ENCODE measurements around the gene TSEN34. TPM values are rescaled to one million over a fixed set of nuclear protein-coding genes. Genes with fewer than 3 reads are reported as not detected.
A peak's percentile ranks its signal among the peaks of the same experiment; 100 is the strongest.

Gene TSEN34
- total RNA-seq, 2 experiments from 2014 or later: 10.9 to 13.6 TPM

DNA sequence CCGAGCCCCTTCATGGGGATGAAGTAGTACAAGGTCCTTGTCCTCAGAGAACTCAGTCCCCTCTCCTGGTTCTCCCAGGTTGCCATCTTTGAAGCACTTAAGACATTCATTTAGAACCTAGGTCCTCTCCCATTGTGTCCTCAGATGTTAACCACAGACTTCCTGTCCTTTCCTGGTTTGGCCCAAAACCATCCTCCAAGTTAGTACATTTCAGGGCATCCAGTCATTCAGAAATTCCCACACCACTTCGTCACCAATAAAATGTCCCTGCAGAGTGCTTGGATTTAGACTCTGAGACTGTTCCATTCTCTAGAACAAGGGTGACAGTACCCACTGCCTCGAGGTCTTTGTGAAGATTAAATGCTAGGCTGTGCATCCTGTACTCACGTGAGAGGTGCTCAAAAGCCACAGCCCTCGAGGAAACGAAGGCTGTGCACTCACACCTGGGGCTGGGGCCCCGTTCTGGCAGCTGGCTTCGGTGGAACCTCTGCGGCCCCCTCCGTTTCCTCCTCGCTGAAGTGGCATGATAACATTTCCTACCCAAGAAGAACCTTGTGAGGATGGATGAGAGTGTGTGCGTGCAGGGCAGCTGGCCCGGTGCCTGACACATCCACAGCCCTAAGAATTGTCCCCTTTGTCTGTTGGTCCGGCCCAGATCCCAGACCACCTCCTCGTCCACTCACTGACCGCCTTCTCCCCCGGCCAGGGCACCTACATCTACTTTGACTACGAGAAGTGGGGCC lies 36.3 kb upstream of the TSEN34 start:
- ChIA-PET POLR2A (interaction anchor here (7.6 kb wide), 1 partner anchor 17 kb away, joined by 66 read pairs; the partner anchor contains the start of gene CNOT3), CTCF (no interaction called here)
- Mint-ChIP-seq H3K9me3 (no peaks in the 10 kb centered on the region), H3K27me3 (no peaks in the 10 kb centered on the region), H3K27ac (peak overlapping the region; percentile 87), H3K4me1 (peaks cover 41% of the 10 kb centered on the region), H3K4me3 (no peak overlapping the region), H3K36me3 (ENCODE audit: low read depth) (peaks cover 63% of the 10 kb centered on the region)
- peak; percentile 61 for DNase-seq

GRCh38 chr19:54155694-54156093 lies 35.4 kb upstream of the TSEN34 start:
- Mint-ChIP-seq H3K27me3 (no peaks in the 10 kb centered on the region), H3K36me3 (ENCODE audit: low read depth) (peaks cover 58% of the 10 kb centered on the region), H3K4me1 (peaks cover 49% of the 10 kb centered on the region), H3K4me3 (no peak overlapping the region), H3K27ac (peak overlapping the region; percentile 56), H3K9me3 (no peaks in the 10 kb centered on the region)
- ChIA-PET POLR2A (interaction anchor here (1.1 to 7.6 kb wide), 2 partner anchors 18 to 35 kb away, joined by 3 to 66 read pairs; partner anchors contain the start of genes CNOT3 and TSEN34), CTCF (interaction anchor here (0.7 kb wide), 1 partner anchor 32 kb away, joined by 3 read pairs; no protein-coding TSS in a partner anchor)
- no peak for DNase-seq

DNA sequence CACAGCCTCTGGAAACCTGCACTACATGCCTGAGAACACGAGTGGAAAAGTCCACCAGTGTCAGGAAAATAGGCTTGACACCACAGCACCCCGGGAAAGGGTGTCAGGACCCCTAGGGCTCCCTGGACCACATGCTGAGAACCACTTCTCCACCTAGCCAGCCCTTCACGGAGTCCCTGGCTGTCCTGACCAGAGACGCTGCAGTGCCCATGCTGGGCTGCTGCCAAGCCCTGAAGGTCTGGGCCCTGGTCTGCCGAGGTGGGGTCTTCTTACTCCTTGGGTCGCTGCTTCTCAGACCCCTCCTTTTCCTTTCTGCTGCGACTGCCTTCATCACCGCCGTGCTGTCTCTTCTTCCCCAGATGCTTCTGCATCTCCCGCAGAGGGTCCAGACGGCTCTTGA lies 34.6 kb upstream of the TSEN34 start:
- no peak for DNase-seq
- Mint-ChIP-seq H3K27me3 (no peaks in the 10 kb centered on the region), H3K36me3 (ENCODE audit: low read depth) (peaks cover 52% of the 10 kb centered on the region), H3K4me3 (no peak overlapping the region), H3K27ac (no peak overlapping the region), H3K4me1 (peaks cover 55% of the 10 kb centered on the region), H3K9me3 (no peaks in the 10 kb centered on the region)
- ChIA-PET CTCF (interaction anchor here (0.7 kb wide), 1 partner anchor 31 kb away, joined by 3 read pairs; no protein-coding TSS in a partner anchor), POLR2A (interaction anchor here (1.1 to 7.6 kb wide), 3 partner anchors 19 to 41 kb away, joined by 3 to 66 read pairs (median 5); partner anchors contain the start of genes CNOT3, PRPF31, TFPT and TSEN34)

GRCh38 chr19:54156953-54157352 lies 34.2 kb upstream of the TSEN34 start:
- no peaks in the 10 kb centered on the region for H3K9me3 Mint-ChIP-seq
- H3K4me3 Mint-ChIP-seq: peak overlapping the region; percentile 10
- no peak for DNase-seq
- H3K4me1 Mint-ChIP-seq: peaks cover 58% of the 10 kb centered on the region
- POLR2A ChIA-PET: interaction anchor here (1.6 to 7.6 kb wide), 2 partner anchors 19 to 42 kb away, joined by 5 to 66 read pairs; partner anchors contain the start of genes CNOT3, PRPF31 and TFPT
- H3K27me3 Mint-ChIP-seq: no peaks in the 10 kb centered on the region
- H3K36me3 Mint-ChIP-seq (ENCODE audit: low read depth): peaks cover 48% of the 10 kb centered on the region
- peak overlapping the region; percentile 19 for H3K27ac Mint-ChIP-seq
- CTCF ChIA-PET: no interaction called here

GRCh38 chr19:54158812-54159351 lies 32.2 kb upstream of the TSEN34 start:
- ChIA-PET POLR2A (interaction anchor here (0.9 to 7.6 kb wide), 17 partner anchors 9 to 289 kb away, joined by 3 to 66 read pairs (median 5); partner anchors contain the start of genes CNOT3, MBOAT7, RPS9 and TMC4), CTCF (interaction anchor here (0.7 to 3.2 kb wide), 4 partner anchors 22 to 107 kb away, joined by 3 to 24 read pairs (median 16); partner anchors contain the start of genes CNOT3 and MBOAT7)
- H3K27me3 Mint-ChIP-seq: peaks cover 1% of the 10 kb centered on the region
- H3K4me1 Mint-ChIP-seq: peaks cover 69% of the 10 kb centered on the region
- peaks cover 38% of the 10 kb centered on the region for H3K36me3 Mint-ChIP-seq (ENCODE audit: low read depth)
- peak; percentile 34 for DNase-seq
- H3K27ac Mint-ChIP-seq: peak overlapping the region; percentile 98
- peak overlapping the region; percentile 94 for H3K4me3 Mint-ChIP-seq
- H3K9me3 Mint-ChIP-seq: no peaks in the 10 kb centered on the region

GRCh38 chr19:54159352-54160181 lies 31.5 kb upstream of the TSEN34 start, which contains the start of gene LENG1:
Gene LENG1, minus strand, starts transcription at chr19:54159721. Its CDS starts 26 bp downstream, at chr19:54159695.
- peak; percentile 100 for DNase-seq
- ChIA-PET CTCF (interaction anchor here (0.7 to 3.2 kb wide), 6 partner anchors 10 to 106 kb away, joined by 3 to 24 read pairs (median 8); partner anchors contain the start of genes CNOT3 and MBOAT7), POLR2A (interaction anchor here (0.9 to 7.6 kb wide), 17 partner anchors 10 to 288 kb away, joined by 3 to 66 read pairs (median 5); partner anchors contain the start of genes CNOT3, MBOAT7, RPS9 and TMC4)
- Mint-ChIP-seq H3K4me3 (peak within 1 kb of the TSS; percentile 94), H3K36me3 (ENCODE audit: low read depth) (peaks cover 31% of the 10 kb centered on the region), H3K9me3 (no peaks in the 10 kb centered on the region), H3K27me3 (peaks cover 1% of the 10 kb centered on the region), H3K27ac (peak within 1 kb of the TSS; percentile 98), H3K4me1 (peaks cover 67% of the 10 kb centered on the region)

- no peak for DNase-seq
- peak overlapping the region; percentile 98 for H3K27ac Mint-ChIP-seq
- H3K36me3 Mint-ChIP-seq (ENCODE audit: low read depth): peaks cover 24% of the 10 kb centered on the region
- H3K27me3 Mint-ChIP-seq: peaks cover 1% of the 10 kb centered on the region
- POLR2A ChIA-PET: interaction anchor here (0.9 to 7.6 kb wide), 10 partner anchors 11 to 228 kb away, joined by 3 to 66 read pairs (median 8); partner anchors contain the start of genes CNOT3, MBOAT7, PRPF31 and RPS9
- H3K4me3 Mint-ChIP-seq: peak overlapping the region; percentile 94
- H3K9me3 Mint-ChIP-seq: no peaks in the 10 kb centered on the region
- H3K4me1 Mint-ChIP-seq: peaks cover 63% of the 10 kb centered on the region
- CTCF ChIA-PET: interaction anchor here (2.0 to 3.2 kb wide), 3 partner anchors 23 to 105 kb away, joined by 14 to 24 read pairs (median 19); partner anchors contain the start of genes CNOT3 and MBOAT7
These were observed 30.8 kb upstream of the TSEN34 start for GRCh38 chr19:54160182-54160811.

- Mint-ChIP-seq H3K4me3 (peak overlapping the region; percentile 94), H3K27ac (peak overlapping the region; percentile 98), H3K4me1 (peaks cover 62% of the 10 kb centered on the region), H3K27me3 (peaks cover 1% of the 10 kb centered on the region), H3K36me3 (ENCODE audit: low read depth) (peaks cover 22% of the 10 kb centered on the region), H3K9me3 (no peaks in the 10 kb centered on the region)
- CTCF ChIA-PET: interaction anchor here (3.2 kb wide), 1 partner anchor 24 kb away, joined by 24 read pairs; the partner anchor contains the start of gene CNOT3
- no peak for DNase-seq
- POLR2A ChIA-PET: interaction anchor here (0.9 to 7.6 kb wide), 7 partner anchors 13 to 46 kb away, joined by 3 to 66 read pairs (median 14); partner anchors contain the start of genes CNOT3, PRPF31, RPS9 and TFPT
These were observed 30.3 kb upstream of the TSEN34 start for GRCh38 chr19:54160854-54161253.

- Mint-ChIP-seq H3K4me1 (peaks cover 55% of the 10 kb centered on the region), H3K36me3 (ENCODE audit: low read depth) (peaks cover 9% of the 10 kb centered on the region), H3K27ac (peak overlapping the region; percentile 40), H3K9me3 (no peaks in the 10 kb centered on the region), H3K4me3 (peak overlapping the region; percentile 76), H3K27me3 (peaks cover 1% of the 10 kb centered on the region)
- ChIA-PET POLR2A (interaction anchor here (1.0 to 3.5 kb wide), 3 partner anchors 26 to 39 kb away, joined by 3 to 13 read pairs (median 3); partner anchors contain the start of genes MBOAT7 and TSEN34), CTCF (no interaction called here)
- DNase-seq: peak; percentile 85
These were observed 28.8 kb upstream of the TSEN34 start for GRCh38 chr19:54162241-54162805.

DNA sequence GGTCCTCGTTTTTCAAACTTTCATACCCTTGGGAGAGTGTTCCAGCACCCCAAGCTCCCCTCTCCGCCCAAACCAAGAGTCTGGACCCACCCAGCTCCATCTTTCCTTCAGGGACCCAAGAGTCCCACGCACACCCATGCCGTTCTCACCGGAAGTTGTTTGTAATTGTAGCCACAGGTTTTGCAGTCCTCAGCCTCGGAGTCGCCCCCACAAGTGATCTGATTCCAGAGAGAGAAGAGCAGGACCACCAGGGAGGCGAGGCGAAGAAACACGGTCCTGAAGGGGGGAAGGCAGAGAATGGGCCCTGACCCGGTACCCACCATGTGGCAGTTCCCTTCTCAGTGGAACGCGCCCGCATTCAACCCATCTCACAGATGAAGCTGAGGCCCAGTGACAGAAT lies 28.2 kb upstream of the TSEN34 start:
- Mint-ChIP-seq H3K27ac (peak overlapping the region; percentile 32), H3K36me3 (ENCODE audit: low read depth) (peaks cover 9% of the 10 kb centered on the region), H3K4me3 (peak overlapping the region; percentile 76), H3K9me3 (no peaks in the 10 kb centered on the region), H3K4me1 (peaks cover 55% of the 10 kb centered on the region), H3K27me3 (peaks cover 1% of the 10 kb centered on the region)
- no peak for DNase-seq
- CTCF ChIA-PET: interaction anchor here (0.7 kb wide), 1 partner anchor 186 kb away, joined by 3 read pairs; no protein-coding TSS in a partner anchor
- POLR2A ChIA-PET: interaction anchor here (1.0 to 3.5 kb wide), 4 partner anchors 26 to 47 kb away, joined by 3 to 13 read pairs (median 4); partner anchors contain the start of genes MBOAT7 and TSEN34
